HUDEP-2 (cell line): ENCODE measurements around the gene PDE3B.
"Not testable (repeated sequence)": the region's sequence is repeated elsewhere in the genome, so short reads cannot be mapped to it uniquely, and the experiment has no call there.

ENCODE experiments used
- DNase-seq, 76 experiments: peaks; one replicate each; lab custom pipeline; 2025; ENCODE audit not compliant: unreplicated experiment in 76 of 76; lab: John Stamatoyannopoulos, UW

The PDE3B gene

GRCh38 chr11:14638561-14638960 lies 5.0 kb upstream of the PDE3B start:
- DNase-seq = peak in 71 of 76 experiments; percentile 7 to 87 (median 59)

GRCh38 chr11:14641801-14642200 lies 1.8 kb upstream of the PDE3B start:
- DNase-seq = no peak

GRCh38 chr11:14642453-14642852 lies 1.2 kb upstream of the PDE3B start:
- peak in 1 of 76 experiments; percentile 16 for DNase-seq

- DNase-seq = peak in 19 of 76 experiments; percentile 5 to 63 (median 33)
Observed at GRCh38 chr11:14642873-14643696, 519 bp upstream of the PDE3B start.

- peak in 15 of 76 experiments; percentile 8 to 54 (median 34) for DNase-seq
Observed at GRCh38 chr11:14644226-14645014, 816 bp downstream of the PDE3B start.

- peak in 23 of 76 experiments; percentile 9 to 55 (median 32) for DNase-seq
Observed at GRCh38 chr11:14645015-14645912, 1.7 kb downstream of the PDE3B start.

- DNase-seq = peak in 11 of 76 experiments; percentile 8 to 44 (median 23)
Observed at GRCh38 chr11:14645985-14646900, 2.6 kb downstream of the PDE3B start.

- DNase-seq = no peak
Observed at GRCh38 chr11:14650064-14650463, 6.5 kb downstream of the PDE3B start.

GRCh38 chr11:14653090-14653489 lies 9.5 kb downstream of the PDE3B start:
- DNase-seq = no peak

GRCh38 chr11:14655435-14655834 lies 11.8 kb downstream of the PDE3B start:
- peak in 2 of 76 experiments; percentile 3 to 8 for DNase-seq

GRCh38 chr11:14656536-14657457 lies 13.2 kb downstream of the PDE3B start:
- DNase-seq = peak in 36 of 76 experiments; percentile 17 to 90 (median 61)

- DNase-seq = no peak
Observed at GRCh38 chr11:14657841-14658240, 14.2 kb downstream of the PDE3B start.

- DNase-seq = not testable (repeated sequence)
Observed at GRCh38 chr11:14664926-14665325, 21.3 kb downstream of the PDE3B start.

GRCh38 chr11:14667329-14667728 lies 23.7 kb downstream of the PDE3B start:
- not testable (repeated sequence) for DNase-seq

GRCh38 chr11:14668731-14669301 lies 25.2 kb downstream of the PDE3B start:
- DNase-seq = peak in 9 of 76 experiments; percentile 9 to 48 (median 31)

GRCh38 chr11:14669499-14669898 lies 25.9 kb downstream of the PDE3B start:
- no peak for DNase-seq

GRCh38 chr11:14669958-14670357 lies 26.4 kb downstream of the PDE3B start:
- no peak for DNase-seq

GRCh38 chr11:14672635-14673034 lies 29.0 kb downstream of the PDE3B start:
- no peak for DNase-seq
